Smooth muscle cell (in vitro differentiated cells): Measurements from ENCODE around the gene AGBL1. TPM values are rescaled to one million over a fixed set of nuclear protein-coding genes. Genes with fewer than 3 reads are reported as not detected.

Source experiments
- DNase-seq: peaks from one replicate; lab custom pipeline; 2025; ENCODE audit not compliant: unreplicated experiment; lab: John Stamatoyannopoulos, UW
- H2AFZ ChIP-seq: fragments of 200-600 bp; sonication (generic); 2 replicates; pipeline ENCODE4 v1.6.0; 2016; ENCODE audit warnings: antibody characterized with exemption, low read depth, mild to moderate bottlenecking
- H3F3A ChIP-seq: fragments of 200-600 bp; sonication (generic); 2 replicates; pipeline ENCODE4 v1.6.0; 2017; ENCODE audit warnings: antibody characterized with exemption, low read depth
- H3K27ac ChIP-seq: fragments of 200-600 bp; sonication (generic); 2 replicates; pipeline ENCODE4 v1.5.1; 2016; ENCODE audit warnings: low read depth, mild to moderate bottlenecking
- H3K27me3 ChIP-seq: fragments of 200-600 bp; sonication (generic); 2 replicates; pipeline ENCODE4 v1.6.1; 2016; ENCODE audit warnings: low read depth, mild to moderate bottlenecking
- H3K36me3 ChIP-seq: fragments of 200-600 bp; sonication (generic); 2 replicates; pipeline ENCODE4 v1.5.1; 2016; ENCODE audit warnings: low read depth
- H3K4me1 ChIP-seq: fragments of 200-600 bp; sonication (generic); 2 replicates; pipeline ENCODE4 v1.5.1; 2016; ENCODE audit warnings: low read depth
- H3K4me2 ChIP-seq: fragments of 200-600 bp; sonication (generic); 2 replicates; pipeline ENCODE4 v1.6.0; 2016; ENCODE audit warnings: mild to moderate bottlenecking
- H3K4me3 ChIP-seq: fragments of 200-600 bp; sonication (generic); 2 replicates; pipeline ENCODE4 v1.5.1; 2016; ENCODE audit warnings: mild to moderate bottlenecking
- H3K79me2 ChIP-seq: fragments of 200-600 bp; sonication (generic); 2 replicates; pipeline ENCODE4 v1.6.0; 2016; ENCODE audit warnings: low read depth, mild to moderate bottlenecking
- H3K9ac ChIP-seq: fragments of 200-600 bp; sonication (generic); 2 replicates; pipeline ENCODE4 v1.6.0; 2016; ENCODE audit warnings: low read depth
- H3K9me3 ChIP-seq: fragments of 200-600 bp; sonication (generic); replicated peaks from 2 replicates; pipeline ENCODE4 v1.5.1; 2016; ENCODE audit warnings: low read depth
- H4K20me1 ChIP-seq: fragments of 200-600 bp; sonication (generic); 2 replicates; pipeline ENCODE4 v1.6.0; 2016; ENCODE audit warnings: low read depth
- WGBS: methylation state at CpG from one replicate; pipeline ENCODE4 v1.1.7; 2016; ENCODE audit warnings: low lambda C conversion rate; 5-methylcytosine and 5-hydroxymethylcytosine counted together
- polyA plus RNA-seq: library from polyadenylated mRNA; unstranded; fragments of >200 nt; fragmentation: Nextera tagmentation; extraction: Ambion mirVana; gene quantifications from 2 replicates; pipeline ENCODE4 v1.2.1, GENCODE V29; 2016
- total RNA-seq: library from RNA; depleted of rRNA; stranded (reverse); fragments of >200 nt; gene quantifications from 2 replicates; pipeline ENCODE4 v1.2.3, GENCODE V29; 2014
- TF ChIP-seq, protein P1 (sequence below): fragments of 200-600 bp; sonication (generic); IDR thresholded peaks from 2 replicates; pipeline ENCODE4 v1.5.1; 2017; ENCODE audit warnings: borderline replicate concordance, mild to moderate bottlenecking, antibody characterized with exemption; ENCODE audit not compliant: insufficient read depth, poor library complexity, severe bottlenecking

The AGBL1 gene
- total and polyA plus RNA-seq, 2 experiments from 2014 or later = not detected

DNA sequence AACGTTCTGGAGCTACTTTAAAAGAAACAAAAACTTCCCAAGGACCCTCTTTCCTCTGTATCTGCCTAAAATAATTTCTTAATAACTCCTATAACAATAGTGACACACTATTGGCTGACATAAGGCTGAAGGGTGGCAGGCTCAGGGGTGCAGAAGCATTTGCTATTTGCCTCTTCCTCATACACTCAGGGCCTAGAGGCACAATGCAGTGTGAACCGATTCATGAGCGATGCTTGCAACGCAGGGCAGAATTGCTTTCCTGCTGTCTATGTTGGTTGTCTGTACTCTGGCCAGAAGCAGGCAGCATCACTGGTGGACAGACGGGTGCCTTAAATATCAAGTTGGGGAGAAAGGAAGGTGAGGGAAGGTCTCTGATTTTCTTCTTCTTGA, 157.4 kb downstream of the AGBL1 start:
- no peak overlapping the region for H2AFZ ChIP-seq
- H3F3A ChIP-seq = no peaks in the 10 kb centered on the region
- H3K36me3 ChIP-seq = no peaks in the 10 kb centered on the region
- DNase-seq = no peak
- no peaks in the 10 kb centered on the region for H3K9me3 ChIP-seq
- no peak overlapping the region for H3K27ac ChIP-seq
- no peaks in the 10 kb centered on the region for H4K20me1 ChIP-seq
- WGBS = 49% methylated on average over 5 of the region's 5 CpGs
- H3K79me2 ChIP-seq = no peaks in the 10 kb centered on the region
- no peak overlapping the region for H3K4me3 ChIP-seq
- no peak overlapping the region for H3K9ac ChIP-seq
- H3K27me3 ChIP-seq = no peaks in the 10 kb centered on the region
- no peak overlapping the region for H3K4me2 ChIP-seq
- TF ChIP-seq, protein P1, sequence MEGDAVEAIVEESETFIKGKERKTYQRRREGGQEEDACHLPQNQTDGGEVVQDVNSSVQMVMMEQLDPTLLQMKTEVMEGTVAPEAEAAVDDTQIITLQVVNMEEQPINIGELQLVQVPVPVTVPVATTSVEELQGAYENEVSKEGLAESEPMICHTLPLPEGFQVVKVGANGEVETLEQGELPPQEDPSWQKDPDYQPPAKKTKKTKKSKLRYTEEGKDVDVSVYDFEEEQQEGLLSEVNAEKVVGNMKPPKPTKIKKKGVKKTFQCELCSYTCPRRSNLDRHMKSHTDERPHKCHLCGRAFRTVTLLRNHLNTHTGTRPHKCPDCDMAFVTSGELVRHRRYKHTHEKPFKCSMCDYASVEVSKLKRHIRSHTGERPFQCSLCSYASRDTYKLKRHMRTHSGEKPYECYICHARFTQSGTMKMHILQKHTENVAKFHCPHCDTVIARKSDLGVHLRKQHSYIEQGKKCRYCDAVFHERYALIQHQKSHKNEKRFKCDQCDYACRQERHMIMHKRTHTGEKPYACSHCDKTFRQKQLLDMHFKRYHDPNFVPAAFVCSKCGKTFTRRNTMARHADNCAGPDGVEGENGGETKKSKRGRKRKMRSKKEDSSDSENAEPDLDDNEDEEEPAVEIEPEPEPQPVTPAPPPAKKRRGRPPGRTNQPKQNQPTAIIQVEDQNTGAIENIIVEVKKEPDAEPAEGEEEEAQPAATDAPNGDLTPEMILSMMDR = no peak
- no peaks in the 10 kb centered on the region for H3K4me1 ChIP-seq

DNA sequence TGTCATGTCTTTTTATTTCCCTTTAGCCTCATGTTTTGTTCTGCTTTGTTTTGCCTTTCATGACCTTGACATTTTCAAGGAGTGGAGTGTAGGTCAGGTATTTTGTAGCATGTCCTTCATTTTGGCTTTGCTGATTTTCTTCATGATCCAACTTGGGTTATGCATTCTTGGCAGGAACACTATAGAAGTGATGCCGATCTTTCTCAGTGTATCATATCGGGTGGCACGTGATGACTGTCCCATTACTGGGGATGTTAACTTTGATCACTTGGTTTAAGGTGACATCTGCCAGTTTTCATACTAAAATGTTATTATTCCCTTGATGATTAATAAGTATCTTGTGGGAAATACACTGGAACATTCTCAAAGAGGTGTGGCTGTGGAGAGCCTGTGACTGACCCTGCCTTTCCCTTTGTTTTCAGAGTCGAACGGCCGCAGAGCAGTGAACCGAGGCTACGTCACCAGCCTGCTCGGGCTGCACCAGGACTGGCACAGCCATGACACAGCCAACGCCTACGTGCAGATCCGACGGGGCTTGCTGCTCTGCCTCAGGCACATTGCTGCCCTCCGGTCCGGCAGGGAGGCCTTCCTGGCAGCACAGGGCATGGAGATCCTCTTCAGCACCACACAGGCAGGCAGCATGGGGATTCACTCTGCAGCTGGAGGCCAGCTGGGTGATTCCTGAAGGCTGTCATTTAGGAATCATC, 167.7 kb downstream of the AGBL1 start:
- H3K4me2 ChIP-seq = no peak overlapping the region
- 95% methylated on average over 15 of the region's 15 CpGs for WGBS
- H3K9ac ChIP-seq = no peak overlapping the region

DNA sequence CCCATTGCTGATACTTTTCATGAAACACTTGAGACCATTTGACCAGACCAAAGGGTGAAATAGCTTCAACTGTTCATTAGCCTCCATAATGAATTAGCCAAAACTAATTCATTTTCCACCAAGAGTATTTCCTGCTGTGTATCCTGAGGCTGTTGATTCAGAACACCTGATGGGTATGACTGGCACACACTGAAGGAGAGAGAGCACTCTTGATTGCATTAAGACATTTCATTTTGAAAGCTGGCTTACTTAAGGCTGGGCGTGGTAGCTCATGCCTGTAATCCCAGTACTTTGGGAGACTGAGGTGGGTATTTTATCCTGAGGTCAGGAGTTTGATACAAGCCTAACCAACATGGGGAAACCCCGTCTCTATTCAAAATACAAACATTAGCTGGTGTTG, 175.6 kb downstream of the AGBL1 start:
- H3K27me3 ChIP-seq = no peaks in the 10 kb centered on the region

More for the DNA sequence above, 167.7 kb downstream of the AGBL1 start:
- H3K4me1 ChIP-seq = no peaks in the 10 kb centered on the region
- no peaks in the 10 kb centered on the region for H3K27me3 ChIP-seq
- no peak overlapping the region for H3K4me3 ChIP-seq
- TF ChIP-seq, protein P1 = no peak
- no peaks in the 10 kb centered on the region for H3K36me3 ChIP-seq
- H3F3A ChIP-seq = no peaks in the 10 kb centered on the region
- no peaks in the 10 kb centered on the region for H4K20me1 ChIP-seq
- no peaks in the 10 kb centered on the region for H3K79me2 ChIP-seq
- no peak overlapping the region for H2AFZ ChIP-seq
- no peak for DNase-seq
- H3K27ac ChIP-seq = no peak overlapping the region
- no peaks in the 10 kb centered on the region for H3K9me3 ChIP-seq

More for the DNA sequence above, 175.6 kb downstream of the AGBL1 start:
- Histone ChIP-seq H3K27ac (no peak overlapping the region), H3K4me2 (no peak overlapping the region), H3K9me3 (no peaks in the 10 kb centered on the region), H4K20me1 (no peaks in the 10 kb centered on the region), H3K9ac (no peak overlapping the region), H3K4me1 (no peaks in the 10 kb centered on the region), H3F3A (no peaks in the 10 kb centered on the region), H3K36me3 (no peaks in the 10 kb centered on the region), H3K79me2 (no peaks in the 10 kb centered on the region), H3K4me3 (no peak overlapping the region), H2AFZ (no peak overlapping the region)
- WGBS = 89% methylated on average over 2 of the region's 2 CpGs
- TF ChIP-seq, protein P1 = no peak
- DNase-seq = no peak
